ENCODE results near the gene DOC2A.

DOC2A gene

DNA sequence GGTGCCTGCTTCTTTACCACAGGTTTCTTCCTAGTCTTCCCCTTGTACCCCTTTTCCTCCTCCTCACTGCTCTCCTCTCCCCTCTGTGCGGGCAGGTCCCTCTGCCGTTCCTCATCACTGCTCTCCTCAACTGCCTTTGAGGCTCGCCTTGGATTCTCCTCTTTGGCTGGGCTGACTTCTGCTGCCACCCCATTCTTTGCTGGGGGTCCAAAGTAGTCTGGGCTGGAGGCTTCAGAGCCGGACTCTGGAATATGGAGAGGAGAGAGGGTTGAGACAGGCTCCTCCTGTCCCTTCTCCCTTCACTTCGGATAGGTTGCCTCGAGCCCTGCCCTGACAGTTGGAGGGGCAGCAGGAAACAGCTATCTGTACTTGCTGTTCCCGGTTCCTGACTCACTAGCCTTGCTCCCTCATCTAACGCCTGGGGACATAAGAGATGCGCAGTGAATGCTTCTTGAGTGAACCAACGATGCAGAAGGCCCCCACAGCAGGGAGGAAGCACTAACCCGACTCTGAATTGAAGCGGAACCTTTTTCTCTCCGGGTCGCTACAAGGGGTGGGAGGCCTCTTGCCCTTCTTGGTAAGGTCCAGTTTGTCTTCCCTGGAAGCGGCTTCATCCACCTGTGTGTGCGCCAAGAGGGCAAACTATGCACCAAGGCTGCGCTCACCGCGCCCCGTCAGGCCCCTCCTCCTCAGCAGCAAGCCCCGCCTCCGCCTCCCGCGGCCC, 16.1 kb downstream of the DOC2A start:
- DNase-seq: no peak
- in situ Hi-C loops (cut with MboI; ENCODE audit: low pct_unique_long_range_greater_than_20kb, low sequenced_read_pairs): no loop called here

DNA sequence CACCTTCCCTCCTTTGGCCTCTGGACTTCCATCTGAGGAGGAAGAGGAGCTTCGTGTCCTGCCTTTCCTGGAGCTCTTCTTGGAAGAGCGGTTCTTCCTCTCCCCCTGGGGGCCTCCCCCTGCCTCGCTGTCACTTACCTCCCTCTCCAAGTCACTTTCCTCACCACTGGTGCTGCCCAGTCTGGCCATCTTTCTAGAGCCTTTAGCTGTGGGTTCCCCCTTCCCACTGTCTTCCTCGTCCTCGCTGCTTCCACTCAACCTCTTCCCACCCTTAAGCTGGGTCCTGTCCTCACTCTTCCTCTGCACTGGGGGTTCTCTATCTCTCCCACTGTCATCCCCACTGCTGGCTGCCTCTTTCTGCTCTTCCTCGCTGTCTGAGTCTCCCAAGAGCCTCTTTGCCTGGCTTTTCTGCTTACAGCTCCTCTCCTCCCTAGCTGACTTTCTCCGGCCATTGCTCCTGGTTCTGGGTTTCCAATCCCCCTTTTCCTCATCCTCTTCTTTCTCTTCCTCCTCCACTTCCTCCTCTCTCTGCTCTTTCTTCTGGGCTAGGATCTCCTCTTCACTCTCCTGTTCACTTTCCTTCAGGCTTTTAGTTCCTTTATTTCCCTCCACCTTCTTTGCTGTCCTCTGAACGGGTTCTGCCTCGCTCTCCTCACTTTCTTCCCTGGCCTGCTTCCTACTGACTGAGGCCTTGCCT, 16.8 kb downstream of the DOC2A start:
- in situ Hi-C loops (cut with MboI; ENCODE audit: low pct_unique_long_range_greater_than_20kb, low sequenced_read_pairs): no loop called here
- DNase-seq: no peak

DNA sequence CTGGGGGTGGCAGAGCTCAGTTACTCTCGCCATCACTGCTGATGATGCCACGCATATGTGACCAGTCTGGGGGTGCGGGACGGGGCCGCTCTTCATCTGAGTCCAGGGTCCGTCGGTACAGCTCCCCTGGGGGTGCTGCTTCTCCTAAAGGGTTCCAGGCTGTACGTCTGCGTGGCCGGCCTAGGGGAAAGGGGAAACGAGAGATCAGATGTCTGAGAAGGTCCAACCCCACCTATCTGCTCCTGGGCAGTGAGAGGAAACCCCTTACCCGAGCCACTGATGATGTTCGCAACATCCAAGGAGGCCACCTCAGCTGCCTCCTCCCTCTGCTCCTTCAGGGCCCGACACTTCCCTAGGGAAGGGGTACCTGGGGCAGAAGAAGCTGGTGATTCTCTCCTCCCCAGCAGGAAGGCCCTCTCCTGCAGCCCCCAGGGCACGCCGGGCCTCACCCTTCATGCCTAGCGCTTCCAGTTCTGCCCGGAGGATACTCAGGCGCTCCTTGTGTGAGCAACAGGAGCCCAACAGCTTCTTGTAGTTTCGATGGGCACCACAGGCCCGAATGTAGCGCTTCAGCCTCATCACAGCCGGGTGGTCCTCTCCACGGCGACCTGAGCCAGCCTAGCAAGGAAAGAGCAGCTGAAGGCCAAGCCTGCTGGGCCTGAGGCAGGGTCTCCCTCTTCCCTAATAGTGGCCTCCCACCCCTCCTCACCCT, 17.5 kb downstream of the DOC2A start:
- in situ Hi-C loops (cut with MboI; ENCODE audit: low pct_unique_long_range_greater_than_20kb, low sequenced_read_pairs): no loop called here
- no peak for DNase-seq

DNA sequence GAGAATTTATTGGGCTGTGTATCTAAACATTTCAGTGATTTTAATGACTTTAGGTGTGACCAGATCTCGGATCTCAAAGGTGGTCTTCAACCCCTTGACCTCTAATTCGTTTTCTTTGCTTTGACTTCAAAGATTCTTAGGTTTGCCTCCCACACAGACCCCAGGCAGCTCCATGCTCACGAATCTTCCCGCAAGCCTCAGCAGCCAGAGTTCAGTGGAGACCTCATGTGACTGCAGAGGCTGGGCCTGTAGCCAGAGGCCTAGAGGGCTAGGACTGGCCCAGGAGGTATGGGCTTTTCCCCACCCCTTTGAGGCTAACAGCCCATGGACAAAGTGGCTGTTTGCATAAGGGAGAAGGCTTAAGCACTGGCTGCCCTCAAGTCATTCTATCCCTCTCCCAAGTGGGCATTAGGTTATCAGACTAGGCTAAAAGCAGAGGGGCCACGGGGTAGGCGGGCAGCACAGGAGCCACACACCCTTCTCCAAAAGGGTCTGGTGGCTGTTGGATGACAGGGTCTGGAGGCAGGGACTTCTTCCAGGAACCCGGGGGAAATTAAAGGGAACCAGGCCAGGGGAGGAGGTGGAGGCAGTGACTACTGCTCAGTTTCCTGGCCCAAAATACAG, 18.4 kb downstream of the DOC2A start:
- in situ Hi-C loops (cut with MboI; ENCODE audit: low pct_unique_long_range_greater_than_20kb, low sequenced_read_pairs): no loop called here
- no peak for DNase-seq

GRCh38 chr16:29991571-29991904, 19.3 kb downstream of the DOC2A start:
- DNase-seq: no peak
- in situ Hi-C loops (cut with MboI; ENCODE audit: low pct_unique_long_range_greater_than_20kb, low sequenced_read_pairs): no loop called here

GRCh38 chr16:29990883-29991570, 19.8 kb downstream of the DOC2A start:
- in situ Hi-C loops (cut with MboI; ENCODE audit: low pct_unique_long_range_greater_than_20kb, low sequenced_read_pairs): no loop called here
- DNase-seq: no peak

GRCh38 chr16:29990034-29990433, 20.8 kb downstream of the DOC2A start:
- no peak for DNase-seq
- in situ Hi-C loops (cut with MboI; ENCODE audit: low pct_unique_long_range_greater_than_20kb, low sequenced_read_pairs): no loop called here

DNA sequence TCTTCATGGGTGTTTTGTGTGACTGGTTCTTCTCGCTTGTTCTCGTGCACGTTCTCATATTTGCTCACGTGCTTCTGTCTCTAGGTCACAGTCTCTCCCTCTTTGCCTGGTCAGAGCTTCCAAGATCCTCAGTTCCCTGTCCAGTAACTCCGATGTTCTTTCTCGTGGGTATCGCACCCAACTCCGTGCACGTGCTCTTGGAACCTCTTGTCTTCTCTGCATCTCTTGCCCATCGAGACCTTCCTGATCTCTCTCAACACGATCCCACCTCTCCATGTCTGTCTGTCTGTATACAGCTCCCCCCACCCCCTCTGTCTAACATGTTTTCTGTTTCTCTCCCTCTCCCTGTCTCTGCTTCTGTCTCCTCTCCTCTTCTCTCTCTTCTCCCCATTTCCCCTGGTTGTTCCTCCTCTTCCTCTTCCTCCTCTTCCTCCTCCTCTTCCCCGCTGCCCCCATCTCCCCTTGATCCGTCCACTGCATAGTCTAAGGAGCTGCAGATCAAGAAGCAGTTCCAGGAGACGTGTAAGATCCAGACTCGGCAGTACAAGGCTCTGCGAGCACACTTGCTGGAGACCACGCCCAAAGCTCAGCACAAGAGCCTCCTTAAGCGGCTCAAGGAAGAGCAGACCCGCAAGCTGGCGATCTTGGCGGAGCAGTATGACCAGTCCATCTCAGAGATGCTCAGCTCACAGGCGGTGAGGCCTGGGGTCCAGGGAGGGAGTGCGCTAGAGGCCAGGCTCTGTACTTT, 21.5 kb downstream of the DOC2A start:
- in situ Hi-C loops (cut with MboI; ENCODE audit: low pct_unique_long_range_greater_than_20kb, low sequenced_read_pairs): no loop called here
- DNase-seq: no peak

DNA sequence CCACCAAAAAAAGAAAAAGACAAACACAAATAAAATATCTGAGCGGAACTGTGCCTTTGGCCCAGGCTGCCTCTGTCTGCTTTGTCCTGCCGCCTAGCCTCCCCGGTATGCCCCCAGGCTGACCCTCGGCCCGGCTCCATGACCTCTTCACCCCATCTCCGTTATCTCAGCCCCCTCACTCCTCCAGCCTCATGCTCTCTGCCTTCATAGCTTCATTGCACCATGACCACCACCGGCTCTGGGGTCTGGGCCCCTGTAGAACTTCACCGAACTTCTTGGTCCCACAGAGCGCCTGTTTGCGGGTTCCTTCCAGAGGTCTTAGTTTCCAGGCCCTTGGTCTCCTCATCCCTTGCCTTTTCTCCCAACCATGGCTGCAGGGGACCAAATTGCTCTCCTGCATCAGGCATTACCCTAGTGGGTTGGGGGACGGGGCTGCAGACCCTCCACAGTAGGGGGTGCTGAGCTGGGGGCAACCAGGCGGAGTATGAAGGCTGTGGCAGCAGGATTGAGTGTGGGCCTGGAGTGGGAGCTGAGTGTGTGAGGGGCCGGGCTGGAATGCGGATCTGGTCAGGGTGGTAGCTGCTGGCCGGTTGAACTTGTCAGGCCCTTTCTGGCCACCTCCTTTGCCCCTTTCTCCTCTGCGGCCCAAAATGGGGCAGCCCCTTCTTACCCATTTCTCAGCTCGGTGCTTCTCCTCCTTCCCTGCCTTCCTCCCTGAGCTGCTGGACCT, 22.3 kb downstream of the DOC2A start:
- in situ Hi-C loops (cut with MboI; ENCODE audit: low pct_unique_long_range_greater_than_20kb, low sequenced_read_pairs): no loop called here
- no peak for DNase-seq

GRCh38 chr16:29987371-29988085, 23.3 kb downstream of the DOC2A start:
- no peak for DNase-seq
- in situ Hi-C loops (cut with MboI; ENCODE audit: low pct_unique_long_range_greater_than_20kb, low sequenced_read_pairs): no loop called here

GRCh38 chr16:29986931-29987330, 23.9 kb downstream of the DOC2A start:
- in situ Hi-C loops (cut with MboI; ENCODE audit: low pct_unique_long_range_greater_than_20kb, low sequenced_read_pairs): no loop called here

GRCh38 chr16:29986231-29986630, 24.6 kb downstream of the DOC2A start:
- in situ Hi-C loops (cut with MboI; ENCODE audit: low pct_unique_long_range_greater_than_20kb, low sequenced_read_pairs): no loop called here

More at GRCh38 chr16:29986931-29987330, 23.9 kb downstream of the DOC2A start:
- no peak for DNase-seq

GRCh38 chr16:29985271-29985811, 25.5 kb downstream of the DOC2A start:
- DNase-seq: no peak
- in situ Hi-C loops (cut with MboI; ENCODE audit: low pct_unique_long_range_greater_than_20kb, low sequenced_read_pairs): no loop called here

More at GRCh38 chr16:29986231-29986630, 24.6 kb downstream of the DOC2A start:
- no peak for DNase-seq

DNA sequence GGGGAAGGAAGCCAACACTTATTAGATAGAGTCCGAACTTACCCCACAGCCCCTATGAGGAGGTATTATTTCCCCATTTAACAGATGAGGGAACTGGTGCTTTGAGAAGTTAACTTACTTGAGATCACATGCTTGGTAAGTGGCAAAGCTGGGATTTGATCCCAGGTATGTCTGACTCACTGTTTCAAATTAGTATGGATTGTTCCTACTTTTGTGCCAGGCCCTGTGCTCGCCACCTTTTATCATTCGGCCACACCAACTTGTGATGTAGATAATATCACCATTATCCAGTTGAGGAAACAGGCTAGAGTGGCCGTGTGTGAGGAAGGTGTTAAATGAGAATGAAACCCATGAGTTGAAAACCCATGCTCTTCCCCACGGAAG, 26.1 kb downstream of the DOC2A start:
- in situ Hi-C loops (cut with MboI; ENCODE audit: low pct_unique_long_range_greater_than_20kb, low sequenced_read_pairs): no loop called here
- DNase-seq: no peak

- no peak for DNase-seq
- in situ Hi-C loops (cut with MboI; ENCODE audit: low pct_unique_long_range_greater_than_20kb, low sequenced_read_pairs): no loop called here
Observed at GRCh38 chr16:29984137-29984763, 26.6 kb downstream of the DOC2A start.

GRCh38 chr16:29983420-29984136, 27.2 kb downstream of the DOC2A start:
- in situ Hi-C loops (cut with MboI; ENCODE audit: low pct_unique_long_range_greater_than_20kb, low sequenced_read_pairs): no loop called here
- DNase-seq: no peak
